ENCODE data around the gene IFITM5. TPM values are rescaled to one million over a fixed set of nuclear protein-coding genes. Genes with fewer than 3 reads are reported as not detected.

IFITM5 gene
- total RNA-seq, 1 donor from 2014 or later = not detected

- Mint-ChIP-seq H3K27me3 (ENCODE audit: insufficient read depth) (peaks cover 6% of the 10 kb centered on the region), H3K27ac (peak overlapping the region; percentile 89), H3K4me3 (peak overlapping the region; percentile 75)
Observed at GRCh38 chr11:266676-267439, 32.5 kb downstream of the IFITM5 start.

GRCh38 chr11:261624-262023 lies 37.7 kb downstream of the IFITM5 start:
- no peaks in the 10 kb centered on the region for H3K9me3 Mint-ChIP-seq
- H3K36me3 Mint-ChIP-seq (ENCODE audit: low read depth) = no peaks in the 10 kb centered on the region
- peaks cover 10% of the 10 kb centered on the region for H3K27me3 Mint-ChIP-seq (ENCODE audit: insufficient read depth)
- DNase-seq (ENCODE audit: low spot score) = no peak
- intact Hi-C loops (cut with micrococcal nuclease) = no loop called here
- H3K4me3 Mint-ChIP-seq = no peak overlapping the region
- H3K4me1 Mint-ChIP-seq (ENCODE audit: low read depth) = no peaks in the 10 kb centered on the region
- no peak overlapping the region for H3K27ac Mint-ChIP-seq

More at GRCh38 chr11:266676-267439, 32.5 kb downstream of the IFITM5 start:
- Mint-ChIP-seq H3K36me3 (ENCODE audit: low read depth) (peaks cover 1% of the 10 kb centered on the region), H3K9me3 (no peaks in the 10 kb centered on the region), H3K4me1 (ENCODE audit: low read depth) (peaks cover 31% of the 10 kb centered on the region)
- no peak for DNase-seq (ENCODE audit: low spot score)
- intact Hi-C loops (cut with micrococcal nuclease) = loop anchor here (5.0 kb wide), 2 partner anchors 310 to 530 kb away; partner anchors contain the start of genes PHRF1 and SLC25A22

GRCh38 chr11:259413-259812 lies 39.9 kb downstream of the IFITM5 start:
- H3K4me1 Mint-ChIP-seq (ENCODE audit: low read depth) = no peaks in the 10 kb centered on the region
- peaks cover 10% of the 10 kb centered on the region for H3K27me3 Mint-ChIP-seq (ENCODE audit: insufficient read depth)
- no peaks in the 10 kb centered on the region for H3K9me3 Mint-ChIP-seq
- H3K36me3 Mint-ChIP-seq (ENCODE audit: low read depth) = peaks cover 1% of the 10 kb centered on the region
- no peak for DNase-seq (ENCODE audit: low spot score)
- H3K27ac Mint-ChIP-seq = no peak overlapping the region
- no peak overlapping the region for H3K4me3 Mint-ChIP-seq
- intact Hi-C loops (cut with micrococcal nuclease) = no loop called here

GRCh38 chr11:257766-258493 lies 41.4 kb downstream of the IFITM5 start:
- H3K4me3 Mint-ChIP-seq = no peak overlapping the region
- no peak for DNase-seq (ENCODE audit: low spot score)
- peaks cover 8% of the 10 kb centered on the region for H3K27me3 Mint-ChIP-seq (ENCODE audit: insufficient read depth)
- no peak overlapping the region for H3K27ac Mint-ChIP-seq
- no peaks in the 10 kb centered on the region for H3K4me1 Mint-ChIP-seq (ENCODE audit: low read depth)
- intact Hi-C loops (cut with micrococcal nuclease) = no loop called here
- peaks cover 10% of the 10 kb centered on the region for H3K36me3 Mint-ChIP-seq (ENCODE audit: low read depth)
- H3K9me3 Mint-ChIP-seq = no peaks in the 10 kb centered on the region

GRCh38 chr11:256952-257737 lies 42.2 kb downstream of the IFITM5 start:
- no peak for DNase-seq (ENCODE audit: low spot score)
- Mint-ChIP-seq H3K9me3 (no peaks in the 10 kb centered on the region), H3K4me3 (no peak overlapping the region), H3K27me3 (ENCODE audit: insufficient read depth) (peaks cover 8% of the 10 kb centered on the region), H3K27ac (no peak overlapping the region), H3K36me3 (ENCODE audit: low read depth) (peaks cover 16% of the 10 kb centered on the region), H3K4me1 (ENCODE audit: low read depth) (no peaks in the 10 kb centered on the region)
- intact Hi-C loops (cut with micrococcal nuclease) = no loop called here

- Mint-ChIP-seq H3K9me3 (no peaks in the 10 kb centered on the region), H3K4me1 (ENCODE audit: low read depth) (peaks cover 9% of the 10 kb centered on the region), H3K36me3 (ENCODE audit: low read depth) (peaks cover 29% of the 10 kb centered on the region), H3K27ac (no peak overlapping the region), H3K4me3 (no peak overlapping the region), H3K27me3 (ENCODE audit: insufficient read depth) (peaks cover 8% of the 10 kb centered on the region)
- intact Hi-C loops (cut with micrococcal nuclease) = no loop called here
- no peak for DNase-seq (ENCODE audit: low spot score)
Observed at GRCh38 chr11:255816-256215, 43.5 kb downstream of the IFITM5 start.

GRCh38 chr11:255176-255575 lies 44.1 kb downstream of the IFITM5 start:
- H3K4me1 Mint-ChIP-seq (ENCODE audit: low read depth) = peaks cover 15% of the 10 kb centered on the region
- H3K27me3 Mint-ChIP-seq (ENCODE audit: insufficient read depth) = peaks cover 8% of the 10 kb centered on the region
- DNase-seq (ENCODE audit: low spot score) = no peak
- no peak overlapping the region for H3K4me3 Mint-ChIP-seq
- peaks cover 34% of the 10 kb centered on the region for H3K36me3 Mint-ChIP-seq (ENCODE audit: low read depth)
- no peak overlapping the region for H3K27ac Mint-ChIP-seq
- intact Hi-C loops (cut with micrococcal nuclease) = no loop called here
- H3K9me3 Mint-ChIP-seq = no peaks in the 10 kb centered on the region

GRCh38 chr11:253886-254270 lies 45.4 kb downstream of the IFITM5 start:
- Mint-ChIP-seq H3K9me3 (no peaks in the 10 kb centered on the region), H3K27ac (peak overlapping the region; percentile 34), H3K36me3 (ENCODE audit: low read depth) (peaks cover 40% of the 10 kb centered on the region), H3K27me3 (ENCODE audit: insufficient read depth) (peaks cover 8% of the 10 kb centered on the region), H3K4me1 (ENCODE audit: low read depth) (peaks cover 21% of the 10 kb centered on the region), H3K4me3 (no peak overlapping the region)
- intact Hi-C loops (cut with micrococcal nuclease) = loop anchor here (5.0 kb wide), 1 partner anchor 33 kb away; the partner anchor contains the start of gene PGGHG
- DNase-seq (ENCODE audit: low spot score) = no peak

- Mint-ChIP-seq H3K27ac (no peak overlapping the region), H3K4me1 (ENCODE audit: low read depth) (peaks cover 26% of the 10 kb centered on the region), H3K9me3 (no peaks in the 10 kb centered on the region), H3K27me3 (ENCODE audit: insufficient read depth) (peaks cover 5% of the 10 kb centered on the region), H3K4me3 (no peak overlapping the region), H3K36me3 (ENCODE audit: low read depth) (peaks cover 46% of the 10 kb centered on the region)
- intact Hi-C loops (cut with micrococcal nuclease) = loop anchor here (5.0 kb wide), 1 partner anchor 34 kb away; the partner anchor contains the start of gene PGGHG
- DNase-seq (ENCODE audit: low spot score) = no peak
Observed at GRCh38 chr11:253160-253885, 46.0 kb downstream of the IFITM5 start.

GRCh38 chr11:252666-253065 lies 46.7 kb downstream of the IFITM5 start:
- intact Hi-C loops (cut with micrococcal nuclease) = loop anchor here (5.0 kb wide), 1 partner anchor 35 kb away; the partner anchor contains the start of gene PGGHG
- Mint-ChIP-seq H3K27ac (no peak overlapping the region), H3K4me1 (ENCODE audit: low read depth) (peaks cover 26% of the 10 kb centered on the region), H3K36me3 (ENCODE audit: low read depth) (peaks cover 51% of the 10 kb centered on the region), H3K9me3 (no peaks in the 10 kb centered on the region), H3K4me3 (no peak overlapping the region), H3K27me3 (ENCODE audit: insufficient read depth) (no peaks in the 10 kb centered on the region)
- DNase-seq (ENCODE audit: low spot score) = no peak

GRCh38 chr11:251550-251949 lies 47.8 kb downstream of the IFITM5 start:
- DNase-seq (ENCODE audit: low spot score) = no peak
- H3K36me3 Mint-ChIP-seq (ENCODE audit: low read depth) = peaks cover 61% of the 10 kb centered on the region
- H3K27ac Mint-ChIP-seq = peak overlapping the region; percentile 80
- intact Hi-C loops (cut with micrococcal nuclease) = loop anchor here (2.0 to 5.0 kb wide), 3 partner anchors 36 to 103 kb away; partner anchors contain the start of gene PGGHG
- no peaks in the 10 kb centered on the region for H3K27me3 Mint-ChIP-seq (ENCODE audit: insufficient read depth)
- no peaks in the 10 kb centered on the region for H3K9me3 Mint-ChIP-seq
- H3K4me3 Mint-ChIP-seq = no peak overlapping the region
- H3K4me1 Mint-ChIP-seq (ENCODE audit: low read depth) = peaks cover 26% of the 10 kb centered on the region

GRCh38 chr11:250740-251299 lies 48.5 kb downstream of the IFITM5 start:
- peaks cover 26% of the 10 kb centered on the region for H3K4me1 Mint-ChIP-seq (ENCODE audit: low read depth)
- peak; percentile 65 for DNase-seq (ENCODE audit: low spot score)
- H3K4me3 Mint-ChIP-seq = no peak overlapping the region
- no peaks in the 10 kb centered on the region for H3K27me3 Mint-ChIP-seq (ENCODE audit: insufficient read depth)
- H3K9me3 Mint-ChIP-seq = no peaks in the 10 kb centered on the region
- H3K36me3 Mint-ChIP-seq (ENCODE audit: low read depth) = peaks cover 64% of the 10 kb centered on the region
- intact Hi-C loops (cut with micrococcal nuclease) = loop anchor here (2.0 to 5.0 kb wide), 3 partner anchors 36 to 104 kb away; partner anchors contain the start of gene PGGHG
- H3K27ac Mint-ChIP-seq = peak overlapping the region; percentile 1

All from activated T-helper 1 cell treated with anti-CD3 and anti-CD28 coated beads, Interleukin-12 subunit alpha, Interleukin-12 subunit beta, Interleukin-2, Interleukin-4 antibody, amounts not matched to agents 30 ng/mL and 10 ng/mL and 1 ng/mL, durations not matched to agents 14 hours and 24 hours and 36 hours (primary cell).